Esophagus muscularis mucosa (tissue), 4 donors: ENCODE data around the gene DNER. TPM values are rescaled to one million over a fixed set of nuclear protein-coding genes. Genes with fewer than 3 reads are reported as not detected.
"Not testable (repeated sequence)": the region's sequence is repeated elsewhere in the genome, so short reads cannot be mapped to it uniquely, and the experiment has no call there.

ENCODE experiments used
- DNase-seq: peaks from one replicate; pipeline ENCODE4 v3.0.0-alpha.2; 2017; ENCODE audit errors: extremely low spot score
- H3K27ac ChIP-seq, 4 donors: fragments of 200-600 bp; sonication (generic); replicated peaks in 1 of 4; 1 replicate in 3 of 4; 2 replicates in 1 of 4; pipeline ENCODE4 v1.5.1; 2016 to 2019; ENCODE audit warnings: mild to moderate bottlenecking in 1 of 4
- H3K27me3 ChIP-seq, 4 donors: fragments of 200-600 bp; sonication (generic); one replicate each; pipeline versions ENCODE4 v1.5.1 to v1.6.0; 2016 to 2019
- H3K36me3 ChIP-seq, 4 donors: fragments of 200-600 bp; sonication (generic); one replicate each; pipeline ENCODE4 v1.5.1; 2016 to 2019
- H3K4me1 ChIP-seq, 4 donors: fragments of 200-600 bp; sonication (generic); one replicate each; pipeline ENCODE4 v1.5.1; 2016 to 2019
- H3K4me3 ChIP-seq, 4 donors: fragments of 200-600 bp; sonication (generic); 1 replicate in 2 of 4; 2 replicates in 2 of 4; pipeline ENCODE4 v1.5.1; 2016 to 2019; ENCODE audit warnings: mild to moderate bottlenecking in 4 of 4, moderate library complexity in 1 of 4
- H3K9me3 ChIP-seq, 4 donors: fragments of 200-600 bp; sonication (generic); 1 replicate in 3 of 4; 2 replicates in 1 of 4; pipeline ENCODE4 v1.5.1; 2016 to 2019
- CTCF ChIP-seq, 3 experiments: fragments of 200-600 bp in 2 of 3; fragments of 450-650 bp in 1 of 3; sonication (generic) in 2 of 3; IDR thresholded peaks; one replicate each; pipeline ENCODE4 v1.5.1; 2017 to 2019; ENCODE audit warnings: antibody characterized with exemption in 3 of 3, mild to moderate bottlenecking in 2 of 3, moderate library complexity in 1 of 3
- EP300 ChIP-seq: sonication (generic); formaldehyde crosslinking; IDR thresholded peaks from one replicate; pipeline ENCODE4 v1.6.1; 2017; ENCODE audit warnings: antibody characterized with exemption
- POLR2A ChIP-seq: fragments of 450-650 bp; IDR thresholded peaks from one replicate; pipeline ENCODE4 v1.6.1; 2017; ENCODE audit warnings: antibody characterized with exemption, moderate library complexity, mild to moderate bottlenecking, low read depth
- POLR2AphosphoS5 ChIP-seq, 2 donors: sonication (generic); formaldehyde crosslinking; IDR thresholded peaks; one replicate each; pipeline ENCODE4 v1.6.1; 2017; ENCODE audit warnings: antibody characterized with exemption in 2 of 2
- WGBS: methylation state at CpG from one replicate; pipeline ENCODE4 v1.1.5; 2018; 5-methylcytosine and 5-hydroxymethylcytosine counted together
- intact Hi-C: fragments of 100-400 bp; cut with DNase I; formaldehyde crosslinking; loops from one replicate; pipeline ENCODE4 v1.15.1; 2023
- total RNA-seq, 4 donors: library from RNA; depleted of rRNA; stranded (reverse); fragments of >200 nt; gene quantifications; one replicate each; pipeline versions ENCODE4 v1.1.0 to v1.2.1, GENCODE V29; 2016

DNER gene
- total RNA-seq, 4 donors from 2014 or later: 2.9 to 5.3 (median 4.6) TPM

- no peak for TF ChIP-seq CTCF (IDR thresholded peaks at IDR 0.05)
- TF ChIP-seq POLR2AphosphoS5 (IDR thresholded peaks at IDR 0.05): no peak
- TF ChIP-seq POLR2A: no peak
- TF ChIP-seq EP300: no peak
- Histone ChIP-seq H3K4me1 (no peaks in the 10 kb centered on the region), H3K9me3 (no peaks in the 10 kb centered on the region), H3K36me3 (no peaks in the 10 kb centered on the region), H3K27me3 (peaks cover 0 to 8% (median 0%) of the 10 kb centered on the region in 4 donors), H3K4me3 (no peak overlapping the region), H3K27ac (no peak overlapping the region)
- no peak for DNase-seq
- intact Hi-C loops: no loop called here
These were observed 14.0 kb upstream of the DNER start for GRCh38 chr2:229728370-229728769.

GRCh38 chr2:229726643-229727042 lies 12.3 kb upstream of the DNER start:
- peaks cover 0 to 4% (median 0%) of the 10 kb centered on the region in 4 donors for H3K9me3 ChIP-seq
- peaks cover 0 to 8% (median 0%) of the 10 kb centered on the region in 4 donors for H3K27me3 ChIP-seq
- no peaks in the 10 kb centered on the region for H3K36me3 ChIP-seq
- H3K27ac ChIP-seq: no peak overlapping the region
- DNase-seq: no peak
- H3K4me1 ChIP-seq: no peaks in the 10 kb centered on the region
- WGBS: 72% methylated on average over 2 of the region's 2 CpGs
- no peak overlapping the region for H3K4me3 ChIP-seq
- intact Hi-C loops: no loop called here
- TF ChIP-seq POLR2A: no peak
- TF ChIP-seq EP300: no peak
- TF ChIP-seq POLR2AphosphoS5 (IDR thresholded peaks at IDR 0.05): no peak
- TF ChIP-seq CTCF (IDR thresholded peaks at IDR 0.05): no peak

- peaks cover 0 to 8% (median 0%) of the 10 kb centered on the region in 4 donors for H3K27me3 ChIP-seq
- H3K4me3 ChIP-seq: no peak overlapping the region
- 69% methylated on average over 7 of the region's 7 CpGs for WGBS
- peaks cover 0 to 4% (median 0%) of the 10 kb centered on the region in 4 donors for H3K9me3 ChIP-seq
- intact Hi-C loops: no loop called here
- no peak for DNase-seq
- H3K4me1 ChIP-seq: no peaks in the 10 kb centered on the region
- H3K36me3 ChIP-seq: no peaks in the 10 kb centered on the region
- TF ChIP-seq EP300 (no peak), POLR2AphosphoS5 (IDR thresholded peaks at IDR 0.05) (no peak), POLR2A (no peak), CTCF (IDR thresholded peaks at IDR 0.05) (no peak)
- no peak overlapping the region for H3K27ac ChIP-seq
These were observed 11.6 kb upstream of the DNER start for GRCh38 chr2:229725716-229726574.

- H3K36me3 ChIP-seq, intact Hi-C loops, H3K9me3 ChIP-seq, H3K4me1 ChIP-seq, H3K4me3 ChIP-seq, H3K27ac ChIP-seq, DNase-seq: not testable (repeated sequence)
- 81% methylated on average over 3 of the region's 3 CpGs for WGBS
- H3K27me3 ChIP-seq: peaks cover 0 to 31% (median 0%) of the 10 kb centered on the region in 4 donors
These were observed 8.8 kb upstream of the DNER start for GRCh38 chr2:229723192-229723591.

- intact Hi-C loops: no loop called here
- Histone ChIP-seq H3K27me3 (peaks cover 0 to 54% (median 13%) of the 10 kb centered on the region in 4 donors), H3K9me3 (peaks cover 0 to 4% (median 0%) of the 10 kb centered on the region in 4 donors), H3K27ac (no peak overlapping the region), H3K36me3 (no peaks in the 10 kb centered on the region), H3K4me3 (no peak overlapping the region), H3K4me1 (peaks cover 3 to 8% (median 4%) of the 10 kb centered on the region in 4 donors)
- WGBS: 73% methylated on average over 3 of the region's 3 CpGs
- TF ChIP-seq POLR2A: no peak
- TF ChIP-seq CTCF (IDR thresholded peaks at IDR 0.05): no peak
- TF ChIP-seq POLR2AphosphoS5 (IDR thresholded peaks at IDR 0.05): no peak
- no peak for TF ChIP-seq EP300
- DNase-seq: no peak
These were observed 5.7 kb upstream of the DNER start for GRCh38 chr2:229719926-229720647.
